ENCODE measurements around the gene CNTNAP5. TPM values are rescaled to one million over a fixed set of nuclear protein-coding genes. Genes with fewer than 3 reads are reported as not detected.

The CNTNAP5 gene
- total RNA-seq, 1 experiment from 2014 or later = 0.48 TPM

DNA sequence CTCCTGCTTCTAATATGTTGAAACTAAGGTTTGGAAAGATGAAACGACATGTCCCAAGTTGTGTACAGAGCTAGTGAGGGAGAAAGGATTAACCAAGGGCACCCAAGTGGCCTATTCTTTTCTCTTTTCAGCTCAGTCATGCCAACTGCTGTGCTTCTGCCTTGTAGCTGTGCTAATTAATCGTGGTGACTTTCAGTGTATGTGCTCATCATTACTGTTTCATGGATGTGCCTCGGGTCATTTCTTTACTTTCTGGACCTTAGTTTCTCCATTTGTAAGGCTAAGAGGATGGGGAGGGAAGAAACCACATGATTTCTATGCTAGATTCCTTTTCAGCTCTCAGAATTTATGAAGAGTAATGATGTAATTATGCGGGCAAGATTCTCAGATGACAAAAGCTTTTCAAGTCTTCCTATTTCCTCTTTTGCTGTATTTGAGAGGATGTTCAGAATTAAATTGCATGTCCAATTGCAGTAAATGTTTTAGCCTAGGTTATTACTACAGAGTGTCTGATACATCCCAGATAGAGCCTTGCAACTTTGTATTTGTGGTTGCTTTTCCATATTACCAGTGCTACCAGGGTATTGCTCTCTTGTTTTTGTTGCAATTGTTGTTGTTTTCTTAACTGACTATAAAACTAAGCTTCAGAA is 621.2 kb downstream of the CNTNAP5 start:
- no peak overlapping the region for H3K4me3 Mint-ChIP-seq
- Histone ChIP-seq H2BK120ac (ENCODE audit: low read depth, low read length, poor library complexity, severe bottlenecking) (no peak overlapping the region), H3K14ac (ENCODE audit: insufficient read depth, low read length) (no peak overlapping the region), H2BK12ac (ENCODE audit: insufficient read length, low read depth, low read length) (no peak overlapping the region), H3K4me2 (ENCODE audit: insufficient read depth, insufficient read length, low read length) (no peak overlapping the region), H4K91ac (ENCODE audit: insufficient read length, low read depth, low read length) (no peak overlapping the region), H3K56ac (ENCODE audit: insufficient read length, low read depth, low read length) (no peak overlapping the region), H3K27ac (ENCODE audit: insufficient read length, low read depth, low read length) (no peak overlapping the region), H3K79me2 (ENCODE audit: insufficient read depth, low read length) (no peaks in the 10 kb centered on the region), H3K79me1 (ENCODE audit: insufficient read depth, low read depth, low read length, poor library complexity, severe bottlenecking) (no peaks in the 10 kb centered on the region), H3K27me3 (ENCODE audit: insufficient read depth, low read length) (no peaks in the 10 kb centered on the region), H3K18ac (ENCODE audit: insufficient read length, low read depth, low read length) (no peak overlapping the region), H2AFZ (ENCODE audit: low read length) (no peak overlapping the region), H4K5ac (ENCODE audit: insufficient read length, low read depth, low read length) (no peak overlapping the region), H3K23me2 (ENCODE audit: insufficient read length, low read depth, low read length, poor library complexity, severe bottlenecking) (no peaks in the 10 kb centered on the region), H3K9ac (ENCODE audit: extremely low read depth, insufficient read length, low read length) (no peak overlapping the region), H2BK5ac (ENCODE audit: insufficient read length, low read length) (no peak overlapping the region), H2AK5ac (ENCODE audit: insufficient read length, low read length) (no peak overlapping the region), H3K4me1 (ENCODE audit: insufficient read depth, low read length) (no peaks in the 10 kb centered on the region), H4K8ac (replicated peaks; ENCODE audit: insufficient read length, low read depth, low read length) (no peak overlapping the region), H4K20me1 (ENCODE audit: control insufficient read depth, insufficient read depth, insufficient read length) (no peaks in the 10 kb centered on the region), H2BK15ac (ENCODE audit: low read depth, low read length) (no peak overlapping the region), H2BK20ac (ENCODE audit: low read depth, low read length, poor library complexity, severe bottlenecking) (no peak overlapping the region), H3K9me3 (ENCODE audit: control insufficient read depth, low read depth, low read length) (no peaks in the 10 kb centered on the region), H3T11ph (ENCODE audit: low read length) (no peak overlapping the region), H3K23ac (ENCODE audit: insufficient read length, low read depth, low read length) (no peak overlapping the region), H3K4ac (ENCODE audit: low read depth, low read length) (no peak overlapping the region)
- TF ChIP-seq, protein P1, sequence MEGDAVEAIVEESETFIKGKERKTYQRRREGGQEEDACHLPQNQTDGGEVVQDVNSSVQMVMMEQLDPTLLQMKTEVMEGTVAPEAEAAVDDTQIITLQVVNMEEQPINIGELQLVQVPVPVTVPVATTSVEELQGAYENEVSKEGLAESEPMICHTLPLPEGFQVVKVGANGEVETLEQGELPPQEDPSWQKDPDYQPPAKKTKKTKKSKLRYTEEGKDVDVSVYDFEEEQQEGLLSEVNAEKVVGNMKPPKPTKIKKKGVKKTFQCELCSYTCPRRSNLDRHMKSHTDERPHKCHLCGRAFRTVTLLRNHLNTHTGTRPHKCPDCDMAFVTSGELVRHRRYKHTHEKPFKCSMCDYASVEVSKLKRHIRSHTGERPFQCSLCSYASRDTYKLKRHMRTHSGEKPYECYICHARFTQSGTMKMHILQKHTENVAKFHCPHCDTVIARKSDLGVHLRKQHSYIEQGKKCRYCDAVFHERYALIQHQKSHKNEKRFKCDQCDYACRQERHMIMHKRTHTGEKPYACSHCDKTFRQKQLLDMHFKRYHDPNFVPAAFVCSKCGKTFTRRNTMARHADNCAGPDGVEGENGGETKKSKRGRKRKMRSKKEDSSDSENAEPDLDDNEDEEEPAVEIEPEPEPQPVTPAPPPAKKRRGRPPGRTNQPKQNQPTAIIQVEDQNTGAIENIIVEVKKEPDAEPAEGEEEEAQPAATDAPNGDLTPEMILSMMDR (conservative IDR thresholded peaks at IDR 0.05) = no peak
- no peaks in the 10 kb centered on the region for H3K27me3 Mint-ChIP-seq (ENCODE audit: low read depth)
- no peak overlapping the region for H3K27ac Mint-ChIP-seq
- H3K36me3 Mint-ChIP-seq (ENCODE audit: insufficient read depth in 1 of 3, low read depth in 3 of 3) = no peaks in the 10 kb centered on the region
- DNase-seq = no peak
- H3K4me1 Mint-ChIP-seq = peaks cover 2 to 8% of the 10 kb centered on the region in 2 experiments; a peak in 2 of 4 replicates
- no peaks in the 10 kb centered on the region; a peak in 1 of 5 replicates for H3K9me3 Mint-ChIP-seq
- no CpG with 5 or more reads among the region's 4 CpGs for WGBS (ENCODE audit: extremely low coverage, insufficient read length, low lambda C conversion rate)
